ENCODE results near the gene OVOL1. TPM values are rescaled to one million over a fixed set of nuclear protein-coding genes. Genes with fewer than 3 reads are reported as not detected.
A peak's percentile ranks its signal among the peaks of the same experiment; 100 is the strongest.

OVOL1 gene
- total and polyA plus RNA-seq, 2 of the 13 experiments (the other 11 are each of a cell fraction or from before 2014, with no cell fraction given): 0.01 TPM; not detected in 1

DNA sequence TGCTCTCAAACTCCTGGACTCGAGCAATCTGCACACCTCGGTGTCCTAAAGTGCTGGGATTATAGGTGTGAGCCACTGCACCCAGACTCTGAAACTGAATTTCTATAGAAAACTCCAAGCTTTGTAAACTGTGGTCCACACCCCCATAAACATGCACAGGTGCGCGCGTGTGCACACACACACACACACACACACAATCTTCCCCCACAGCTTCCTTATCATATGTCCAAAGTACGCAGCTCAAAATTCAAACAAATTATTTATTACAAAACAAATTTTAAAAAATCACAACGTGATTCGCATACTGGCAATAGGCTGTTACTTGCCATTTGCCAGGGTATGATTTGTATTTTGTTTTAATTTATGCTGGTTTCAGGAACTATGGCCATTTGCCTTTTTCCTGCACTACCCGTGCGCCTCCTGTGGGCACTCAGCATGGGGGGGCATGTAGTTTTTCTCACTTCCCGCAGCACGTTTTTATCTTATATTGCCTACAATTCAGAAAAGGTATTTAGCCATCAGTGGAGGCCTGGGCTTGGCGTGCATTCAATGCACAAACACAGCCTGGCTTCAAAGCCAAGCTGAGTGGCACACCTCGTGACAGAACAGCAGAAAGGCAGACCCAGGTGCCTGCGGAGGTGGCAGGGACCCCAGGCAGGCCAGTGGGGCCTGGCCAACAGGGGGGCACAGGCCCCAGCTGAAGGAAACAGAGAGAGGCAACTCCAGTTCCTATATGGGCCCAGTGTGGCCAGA lies 36.1 kb downstream of the OVOL1 start:
- Histone ChIP-seq H3K27me3 (ENCODE audit: control insufficient read depth in 1 of 2, insufficient read depth in 2 of 2, low read length in 2 of 2) (no peaks in the 10 kb centered on the region), H3K79me2 (ENCODE audit: insufficient read depth, low read length) (no peaks in the 10 kb centered on the region), H3K4me1 (ENCODE audit: insufficient read depth, low read length) (peaks cover 33% of the 10 kb centered on the region), H3K4me2 (ENCODE audit: low read depth, low read length) (0 out of 2 replicates have a peak overlapping the region, but pooled peaks have one; percentile 32), H3K9me3 (ENCODE audit: low read length) (no peaks in the 10 kb centered on the region), H3K27ac (ENCODE audit: extremely low read length, insufficient read depth, low read length) (no peak overlapping the region), H4K20me1 (ENCODE audit: insufficient read depth, low read length) (no peaks in the 10 kb centered on the region), H3K9ac (ENCODE audit: insufficient read depth, low read depth, low read length) (no peak overlapping the region), H3K4me3 (replicated peaks in 1 of 3; ENCODE audit: insufficient read depth in 1 of 3, low read depth in 2 of 3, low read length in 3 of 3) (no peak overlapping the region), H3K36me3 (replicated peaks in 1 of 2; ENCODE audit: control insufficient read depth in 1 of 2, insufficient read depth in 2 of 2, low read length in 2 of 2) (no peaks in the 10 kb centered on the region), H2AFZ (ENCODE audit: low read length) (no peak overlapping the region)
- BruUV-seq (replicated peaks): no TSS peak
- FAIRE-seq (no peak), DNase-seq (ENCODE audit: low spot score) (no peak), ATAC-seq (no peak)
- ChIA-PET POLR2A (interaction anchor here (0.6 to 1.1 kb wide), 4 partner anchors 21 to 230 kb away, joined by 3 read pairs; partner anchors contain the start of gene SF3B2), CTCF (ENCODE audit: low intra/inter-chr PET ratio, low total read pairs) (no interaction called here)
- intact Hi-C loops (cut with micrococcal nuclease; ENCODE audit: unreplicated experiment) (no loop called here), in situ Hi-C loops (cut with HindIII; ENCODE audit: extremely low pct_ligation_motif_present, low pct_unique_long_range_greater_than_20kb) (no loop called here)
- 25% methylated on average over 15 of the region's 15 CpGs for WGBS (ENCODE audit: low lambda C conversion rate)
- TF ChIP-seq, protein P1, sequence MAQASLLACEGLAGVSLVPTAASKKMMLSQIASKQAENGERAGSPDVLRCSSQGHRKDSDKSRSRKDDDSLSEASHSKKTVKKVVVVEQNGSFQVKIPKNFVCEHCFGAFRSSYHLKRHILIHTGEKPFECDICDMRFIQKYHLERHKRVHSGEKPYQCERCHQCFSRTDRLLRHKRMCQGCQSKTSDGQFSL (CRISPR knock-in tag; IDR thresholded peaks at IDR 0.05): peak; percentile 57; the same call in 1 of the 2 replicates
- TF ChIP-seq, protein P2, sequence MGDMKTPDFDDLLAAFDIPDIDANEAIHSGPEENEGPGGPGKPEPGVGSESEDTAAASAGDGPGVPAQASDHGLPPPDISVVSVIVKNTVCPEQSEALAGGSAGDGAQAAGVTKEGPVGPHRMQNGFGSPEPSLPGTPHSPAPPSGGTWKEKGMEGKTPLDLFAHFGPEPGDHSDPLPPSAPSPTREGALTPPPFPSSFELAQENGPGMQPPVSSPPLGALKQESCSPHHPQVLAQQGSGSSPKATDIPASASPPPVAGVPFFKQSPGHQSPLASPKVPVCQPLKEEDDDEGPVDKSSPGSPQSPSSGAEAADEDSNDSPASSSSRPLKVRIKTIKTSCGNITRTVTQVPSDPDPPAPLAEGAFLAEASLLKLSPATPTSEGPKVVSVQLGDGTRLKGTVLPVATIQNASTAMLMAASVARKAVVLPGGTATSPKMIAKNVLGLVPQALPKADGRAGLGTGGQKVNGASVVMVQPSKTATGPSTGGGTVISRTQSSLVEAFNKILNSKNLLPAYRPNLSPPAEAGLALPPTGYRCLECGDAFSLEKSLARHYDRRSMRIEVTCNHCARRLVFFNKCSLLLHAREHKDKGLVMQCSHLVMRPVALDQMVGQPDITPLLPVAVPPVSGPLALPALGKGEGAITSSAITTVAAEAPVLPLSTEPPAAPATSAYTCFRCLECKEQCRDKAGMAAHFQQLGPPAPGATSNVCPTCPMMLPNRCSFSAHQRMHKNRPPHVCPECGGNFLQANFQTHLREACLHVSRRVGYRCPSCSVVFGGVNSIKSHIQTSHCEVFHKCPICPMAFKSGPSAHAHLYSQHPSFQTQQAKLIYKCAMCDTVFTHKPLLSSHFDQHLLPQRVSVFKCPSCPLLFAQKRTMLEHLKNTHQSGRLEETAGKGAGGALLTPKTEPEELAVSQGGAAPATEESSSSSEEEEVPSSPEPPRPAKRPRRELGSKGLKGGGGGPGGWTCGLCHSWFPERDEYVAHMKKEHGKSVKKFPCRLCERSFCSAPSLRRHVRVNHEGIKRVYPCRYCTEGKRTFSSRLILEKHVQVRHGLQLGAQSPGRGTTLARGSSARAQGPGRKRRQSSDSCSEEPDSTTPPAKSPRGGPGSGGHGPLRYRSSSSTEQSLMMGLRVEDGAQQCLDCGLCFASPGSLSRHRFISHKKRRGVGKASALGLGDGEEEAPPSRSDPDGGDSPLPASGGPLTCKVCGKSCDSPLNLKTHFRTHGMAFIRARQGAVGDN (CRISPR knock-in tag; IDR thresholded peaks at IDR 0.05): peak; percentile 17; the same call in 1 of the 2 replicates
- TF ChIP-seq ZNF564 (CRISPR knock-in tag; IDR thresholded peaks at IDR 0.05) (no peak), NRL (CRISPR knock-in tag; IDR thresholded peaks at IDR 0.05; ENCODE audit: borderline replicate concordance) (no peak)

Data from HepG2 (cell line).